GM12878 (cell line): ENCODE measurements around the gene YKT6. TPM values are rescaled to one million over a fixed set of nuclear protein-coding genes. Genes with fewer than 3 reads are reported as not detected.

Experiments
- ATAC-seq: fragments of 200-7000 bp; cut with Tn5 transposase; 3 replicates; pipeline ENCODE4 v1.9.1; 2020; ENCODE audit warnings: mild to moderate bottlenecking, moderate library complexity
- BruUV-seq: library from RNA; stranded (reverse); fragments of 400-500 nt; replicated peaks from 2 replicates; lab custom pipeline; 2021; lab: Mats Ljungman, UMichigan
- CTCF ChIA-PET: fragments of 300-600 bp; sonication (Branson Sonifier 250); formaldehyde crosslinking; extraction: SDS; loops from one replicate; lab custom pipeline; 2021; ENCODE audit warnings: inconsistent platforms; lab: Yijun Ruan, JAX
- POLR2A ChIA-PET: fragments of 350-600 bp; formaldehyde crosslinking; extraction: SDS; loops from one replicate; lab custom pipeline; 2021; ENCODE audit warnings: inconsistent platforms; lab: Charles Lee
- RAD21 ChIA-PET: fragments of 300-600 bp; sonication (Branson Sonifier 250); formaldehyde crosslinking; loops from one replicate; lab custom pipeline; 2023; ENCODE audit warnings: antibody characterized with exemption; ENCODE audit not compliant: unreplicated experiment; lab: Charles Lee
- SMC1A ChIA-PET: fragments of 300-600 bp; sonication (Branson Sonifier 250); formaldehyde crosslinking; loops from one replicate; lab custom pipeline; 2023; ENCODE audit not compliant: unreplicated experiment, uncharacterized antibody; lab: Charles Lee
- DNase-seq: peaks from one replicate; pipeline ENCODE4 v3.0.0-alpha.2; 2011; ENCODE audit warnings: low read depth, low spot score
- FAIRE-seq: peaks from 3 replicates; lab custom pipeline; 2011; peaks lifted over from hg19 to GRCh38; lab: Jason Lieb, UNC
- H2AFZ ChIP-seq: 2 replicates; pipeline ENCODE4 v1.6.0; 2011; ENCODE audit warnings: low read depth, low read length, control low read depth; ENCODE audit not compliant: control insufficient read depth
- H3K27ac ChIP-seq: 2 replicates; pipeline ENCODE4 v1.5.1; 2011; ENCODE audit warnings: control low read depth; ENCODE audit not compliant: control insufficient read depth, insufficient read depth
- H3K27me3 ChIP-seq, 2 experiments: replicated peaks in 1 of 2; 2 replicates each; pipeline versions ENCODE4 v1.6.0 to v1.6.1; 2011; ENCODE audit warnings: low read length in 1 of 2; ENCODE audit not compliant: control insufficient read depth in 2 of 2, insufficient read depth in 2 of 2
- H3K36me3 ChIP-seq, 2 experiments: 2 replicates each; pipeline ENCODE4 v1.5.1; 2011; ENCODE audit warnings: low read length in 1 of 2; ENCODE audit not compliant: control insufficient read depth in 2 of 2, insufficient read depth in 2 of 2
- H3K4me1 ChIP-seq: 2 replicates; pipeline ENCODE4 v1.6.1; 2011; ENCODE audit warnings: mild to moderate bottlenecking, low read length, moderate library complexity, mixed read lengths; ENCODE audit not compliant: control insufficient read depth, insufficient read depth
- H3K4me2 ChIP-seq: 2 replicates; pipeline ENCODE4 v1.6.0; 2011; ENCODE audit warnings: control low read depth; ENCODE audit not compliant: control insufficient read depth, insufficient read depth
- H3K4me3 ChIP-seq: fragments of 200-600 bp; sonication (generic); 2 replicates; pipeline ENCODE4 v1.5.1; 2016
- H3K79me2 ChIP-seq: 2 replicates; pipeline ENCODE4 v1.6.0; 2011; ENCODE audit warnings: low read length; ENCODE audit not compliant: control insufficient read depth, insufficient read depth
- H3K9ac ChIP-seq: 2 replicates; pipeline ENCODE4 v1.8.0; 2011; ENCODE audit warnings: low read length, control low read depth, mixed read lengths; ENCODE audit not compliant: control insufficient read depth, insufficient read depth
- H3K9me3 ChIP-seq: replicated peaks from 3 replicates; pipeline ENCODE4 v1.5.1; 2011; ENCODE audit warnings: mild to moderate bottlenecking, low read length; ENCODE audit not compliant: control insufficient read depth, insufficient read depth
- H4K20me1 ChIP-seq: 2 replicates; pipeline ENCODE4 v1.6.0; 2011; ENCODE audit not compliant: control insufficient read depth, insufficient read depth
- CBFB ChIP-seq: IDR thresholded peaks from 2 replicates; pipeline ENCODE4 v1.6.1; 2016; ENCODE audit warnings: antibody characterized with exemption, low read depth
- CHD1 ChIP-seq: IDR thresholded peaks from 2 replicates; pipeline ENCODE4 v1.6.1; 2012; ENCODE audit warnings: low read depth, low read length, improper control_type of control experiment
- CUX1 ChIP-seq: IDR thresholded peaks from 2 replicates; pipeline ENCODE4 v1.6.1; 2012; ENCODE audit warnings: improper control_type of control experiment, low read depth, low read length; ENCODE audit not compliant: insufficient replicate concordance
- EGR1 ChIP-seq, 2 experiments: IDR thresholded peaks; 1 replicate in 1 of 2; 2 replicates in 1 of 2; pipeline ENCODE4 v1.6.1; 2011 to 2012; ENCODE audit warnings: low read depth in 2 of 2, low read length in 2 of 2, borderline replicate concordance in 1 of 2, mild to moderate bottlenecking in 1 of 2, moderate library complexity in 1 of 2
- FOS ChIP-seq: IDR thresholded peaks from 3 replicates; pipeline ENCODE4 v1.6.1; 2011; ENCODE audit warnings: borderline replicate concordance; ENCODE audit not compliant: insufficient read length; ENCODE audit errors: extremely low read depth
- IRF3 ChIP-seq: fragments of 450-650 bp; IDR thresholded peaks from 2 replicates; pipeline ENCODE4 v1.6.1; 2014; ENCODE audit warnings: mild to moderate bottlenecking
- MYC ChIP-seq: IDR thresholded peaks from 2 replicates; pipeline ENCODE4 v1.6.1; 2011; ENCODE audit warnings: mild to moderate bottlenecking, low read length, moderate library complexity, inconsistent platforms; ENCODE audit not compliant: insufficient read depth, insufficient replicate concordance, insufficient read length, severe bottlenecking
- NBN ChIP-seq: fragments of 450-650 bp; IDR thresholded peaks from 2 replicates; pipeline ENCODE4 v1.6.1; 2016
- NFIC ChIP-seq: IDR thresholded peaks from 2 replicates; pipeline ENCODE4 v1.6.1; 2012; ENCODE audit warnings: low read depth, mild to moderate bottlenecking, inconsistent platforms, low read length, moderate library complexity
- PML ChIP-seq: IDR thresholded peaks from 2 replicates; pipeline ENCODE4 v1.6.1; 2012; ENCODE audit warnings: low read length, inconsistent platforms
- POLR2AphosphoS5 ChIP-seq: IDR thresholded peaks from 2 replicates; pipeline ENCODE4 v1.6.1; 2011; ENCODE audit warnings: mild to moderate bottlenecking, low read length, inconsistent platforms
- TCF12 ChIP-seq: IDR thresholded peaks from 2 replicates; pipeline ENCODE4 v1.6.1; 2011; ENCODE audit warnings: low read depth, mild to moderate bottlenecking, low read length
- ZZZ3 ChIP-seq: IDR thresholded peaks from 2 replicates; pipeline ENCODE4 v1.6.1; 2011; ENCODE audit warnings: low read depth; ENCODE audit not compliant: control insufficient read depth, insufficient read length
- WGBS: methylation state at CpG from one replicate; pipeline ENCODE4 v1.1.6; 2016; ENCODE audit warnings: low lambda C conversion rate; ENCODE audit not compliant: insufficient replicate concordance, insufficient coverage; ENCODE audit errors: missing lambda C conversion rate; 5-methylcytosine and 5-hydroxymethylcytosine counted together
- in situ Hi-C: fragments of 300-500 bp; cut with MboI; formaldehyde crosslinking; loops from 9 replicates; pipeline ENCODE4 v1.14.3; 2018; ENCODE audit warnings: mixed read lengths
- intact Hi-C: fragments of 100-400 bp; cut with micrococcal nuclease; formaldehyde crosslinking; loops from one replicate; pipeline ENCODE4 v1.14.2; 2022; ENCODE audit not compliant: unreplicated experiment
- polyA plus RNA-seq, 11 experiments: library from polyadenylated mRNA; depleted of rRNA in 4 of 11; unstranded in 6 of 11; stranded (reverse) in 5 of 11; fragments of >200 nt; fragmentation: Nextera tagmentation in 4 of 11; fragmentation: Illumina TruSeq in 1 of 11; extraction: Ambion mirVana in 4 of 11; extraction: Trizol in 1 of 11; gene quantifications; 1 replicate in 1 of 11; 2 replicates in 10 of 11; pipeline versions ENCODE4 v1.2.1 to v1.2.3, GENCODE V29; 2011 to 2016; ENCODE audit warnings: inconsistent platforms in 2 of 11, missing spikeins in 2 of 11, low read depth in 1 of 11
- total RNA-seq, 4 experiments: library from RNA; depleted of rRNA in 3 of 4; stranded (reverse); fragments of >200 nt in 3 of 4; fragmentation: Illumina TruSeq in 1 of 4; extraction: Trizol in 1 of 4; gene quantifications; 2 replicates each; pipeline versions ENCODE4 v1.2.1 to v1.2.3, GENCODE V29; 2013 to 2021

YKT6 gene
- total and polyA plus RNA-seq, 10 of the 15 experiments (the other 5 are each of a cell fraction or from before 2014, with no cell fraction given), result 1.7 to 95.2 (median 70.5) TPM

- intact Hi-C loops (no loop called here), in situ Hi-C loops (no loop called here)
- Histone ChIP-seq H3K27me3 (no peaks in the 10 kb centered on the region), H3K9me3 (no peaks in the 10 kb centered on the region), H3K27ac (peak overlapping the region; percentile 13; the same call in 1 of the 2 replicates), H3K4me1 (peaks cover 28% of the 10 kb centered on the region), H2AFZ (peak overlapping the region; percentile 87), H3K36me3 (no peaks in the 10 kb centered on the region), H4K20me1 (no peaks in the 10 kb centered on the region), H3K79me2 (no peaks in the 10 kb centered on the region), H3K9ac (no peak overlapping the region), H3K4me2 (peak overlapping the region; percentile 52), H3K4me3 (no peak overlapping the region)
- 18% methylated on average over 4 of the region's 4 CpGs for WGBS
- no peak for DNase-seq
- CTCF ChIA-PET, result interaction anchor here (0.9 to 1.9 kb wide), 8 partner anchors 15 to 307 kb away, joined by 3 to 10 read pairs (median 6); no protein-coding TSS in a partner anchor
- RAD21 ChIA-PET, result interaction anchor here (0.6 to 1.9 kb wide), 11 partner anchors 10 to 239 kb away, joined by 3 to 13 read pairs (median 4); no protein-coding TSS in a partner anchor
- BruUV-seq, result no TSS peak
- SMC1A ChIA-PET, result interaction anchor here (0.6 to 1.9 kb wide), 9 partner anchors 10 to 239 kb away, joined by 3 to 12 read pairs (median 4); no protein-coding TSS in a partner anchor
- no peak for TF ChIP-seq PML
- TF ChIP-seq CHD1, result no peak
- TF ChIP-seq NBN, result 0 out of 2 replicates have a peak, but pooled peaks have one; percentile 36
- no peak for TF ChIP-seq CBFB
- TF ChIP-seq IRF3, result no peak
- TF ChIP-seq TCF12, result 0 out of 2 replicates have a peak, but pooled peaks have one; percentile 16
- TF ChIP-seq ZZZ3, result no peak
- peak; percentile 49 for TF ChIP-seq MYC
- no peak for TF ChIP-seq FOS
- TF ChIP-seq POLR2AphosphoS5, result no peak
- TF ChIP-seq CUX1, result no peak
- TF ChIP-seq EGR1 (IDR thresholded peaks at IDR 0.05; ENCODE audit: borderline replicate concordance in 1 of 2, low read depth in 2 of 2, low read length in 2 of 2), result peak in 1 of 2 experiments; percentile 74; a peak in 1 of 3 replicates
- TF ChIP-seq NFIC, result no peak
- peak; percentile 1; the same call in 2 of the 3 replicates for ATAC-seq
- no peak for FAIRE-seq
- POLR2A ChIA-PET, result interaction anchor here (0.9 to 1.8 kb wide), 8 partner anchors 10 to 266 kb away, joined by 3 to 9 read pairs (median 4); no protein-coding TSS in a partner anchor
Observed at GRCh38 chr7:44258423-44258760, 57.6 kb downstream of the YKT6 start.
